Measurements from ENCODE around the gene DMD. TPM values are rescaled to one million over a fixed set of nuclear protein-coding genes. Genes with fewer than 3 reads are reported as not detected.
A peak's percentile ranks its signal among the peaks of the same experiment; 100 is the strongest.
"Not testable (repeated sequence)": the region's sequence is repeated elsewhere in the genome, so short reads cannot be mapped to it uniquely, and the experiment has no call there.

DMD gene
- 100 to 1,000 TPM in 3 of 10 donors, 10 to 100 TPM in 7; 48.0 to 129 (median 88.5) TPM for polyA plus RNA-seq (ENCODE audit: insufficient read length in 10 of 10)
- long read RNA-seq, donor 1, full-length matches to known transcripts = 2 of 7 reads
- long read RNA-seq, donor 1, partial matches to known transcripts = 5 of 7 reads
- long read RNA-seq, donor 1, other reads (novel, unspliced or antisense) = 0 of 7 reads
- long read RNA-seq, donor 2, full-length matches to known transcripts = 1 of 1 reads
- long read RNA-seq, donor 2, partial matches to known transcripts = 0 of 1 reads
- long read RNA-seq, donor 2, other reads (novel, unspliced or antisense) = 0 of 1 reads
- long read RNA-seq, donor 3 = 0 reads
- long read RNA-seq, donor 4, partial matches to known transcripts = 0 of 2 reads
- long read RNA-seq, donor 4, other reads (novel, unspliced or antisense) = 0 of 2 reads
- long read RNA-seq, donor 5, full-length matches to known transcripts = 1 of 1 reads
- long read RNA-seq, donor 5, partial matches to known transcripts = 0 of 1 reads
- long read RNA-seq, donor 5, other reads (novel, unspliced or antisense) = 0 of 1 reads
- long read RNA-seq, donor 6, full-length matches to known transcripts = 2 of 8 reads
- long read RNA-seq, donor 6, partial matches to known transcripts = 6 of 8 reads
- long read RNA-seq, donor 6, other reads (novel, unspliced or antisense) = 0 of 8 reads
- long read RNA-seq, donor 7, partial matches to known transcripts = 0 of 2 reads
- long read RNA-seq, donor 7, other reads (novel, unspliced or antisense) = 0 of 2 reads
- long read RNA-seq, donor 8, full-length matches to known transcripts = 1 of 1 reads
- long read RNA-seq, donor 8, partial matches to known transcripts = 0 of 1 reads
- long read RNA-seq, donor 8, other reads (novel, unspliced or antisense) = 0 of 1 reads
- long read RNA-seq, donor 9 = 0 reads

DNA sequence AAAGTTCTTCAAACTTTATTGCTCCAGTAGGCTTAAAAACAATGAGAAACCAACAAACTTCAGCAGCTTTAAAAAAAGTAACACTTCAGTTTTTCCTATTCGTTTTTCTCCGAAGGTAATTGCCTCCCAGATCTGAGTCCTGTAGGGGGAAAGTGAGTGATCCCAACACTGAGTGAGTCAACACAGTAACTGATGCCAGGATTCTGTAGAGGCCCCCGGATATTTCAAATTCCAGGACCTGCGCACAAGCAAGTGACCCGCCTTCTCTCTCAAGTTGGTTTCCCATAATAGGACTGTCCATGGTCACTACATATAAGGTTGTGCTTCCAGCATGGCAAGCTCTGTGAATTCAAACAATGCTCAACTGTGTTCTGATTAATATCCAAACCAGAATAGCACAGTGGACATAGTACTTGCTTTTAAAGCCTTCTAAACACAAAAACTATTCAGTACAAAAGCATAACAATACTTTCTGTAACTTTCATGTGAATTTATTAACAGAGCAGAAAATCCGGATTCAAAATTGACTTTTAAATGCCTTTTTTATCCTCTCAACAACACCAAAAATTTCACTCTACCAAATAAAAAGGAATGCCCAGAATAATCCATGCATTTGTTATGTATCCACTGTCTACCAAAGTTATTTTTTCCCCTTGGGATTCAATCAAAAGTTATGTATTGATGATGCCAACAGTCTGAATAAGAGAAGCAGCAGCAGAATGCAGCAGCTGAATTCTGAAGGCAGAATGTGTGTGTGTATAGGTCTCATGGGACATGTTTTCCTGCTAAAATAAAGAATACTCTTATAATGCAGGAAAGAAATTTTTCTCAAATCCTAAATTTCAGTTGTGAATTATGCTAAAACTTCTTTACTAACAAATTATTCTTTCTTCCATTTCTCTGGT lies at the start of gene DMD:
Gene DMD (minus strand): TSS at position 194 of the 905 bp plus-strand sequence. CDS start 237 bp downstream, outside the sequence.
- DNase-seq = peak; percentile 83 to 89 (median 85)

DNA sequence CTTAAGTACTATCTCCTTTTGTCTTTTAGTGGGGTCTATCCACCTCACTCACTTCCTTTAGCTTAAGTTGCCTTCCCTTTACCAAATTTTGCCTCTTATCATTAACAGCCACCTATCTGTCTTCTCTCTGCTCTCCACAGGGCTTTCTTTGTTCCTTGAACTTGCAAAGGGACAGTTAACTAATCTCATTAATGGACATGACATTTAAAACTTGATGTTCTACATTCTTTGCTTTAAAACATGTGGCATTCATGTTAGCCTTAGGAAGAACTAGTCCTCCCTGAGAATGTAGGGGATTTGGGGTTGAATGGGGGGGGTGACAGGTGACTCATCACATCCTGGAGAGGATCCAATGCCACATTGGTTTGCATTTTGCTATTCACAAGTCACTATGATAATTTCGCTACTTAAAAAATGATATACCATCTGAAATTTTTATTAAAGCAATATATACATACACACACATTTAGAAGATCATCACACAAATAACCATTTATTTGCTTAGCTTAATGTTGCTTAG lies 41.0 kb upstream of the DMD start:
- no peak for DNase-seq

DNA sequence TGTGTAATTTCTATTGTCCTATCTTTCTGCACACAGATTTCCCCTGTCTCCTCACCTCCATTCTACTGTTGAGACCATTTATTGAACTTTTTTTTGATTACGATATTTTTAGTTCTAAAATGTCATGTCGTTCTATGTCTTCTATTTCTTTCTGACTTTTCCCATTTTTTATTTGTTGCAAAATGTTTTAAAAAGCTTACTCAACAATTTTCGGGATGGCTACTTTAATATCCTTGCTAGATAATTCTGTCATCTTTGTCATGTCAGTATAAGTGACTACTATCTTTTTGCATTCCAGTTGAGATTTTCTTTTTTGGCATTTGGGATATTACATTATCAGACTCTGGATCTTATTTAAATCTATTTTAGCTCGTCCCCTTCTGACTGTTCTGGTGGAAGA lies 7.5 kb upstream of the DMD start:
- no peak for DNase-seq

DNA sequence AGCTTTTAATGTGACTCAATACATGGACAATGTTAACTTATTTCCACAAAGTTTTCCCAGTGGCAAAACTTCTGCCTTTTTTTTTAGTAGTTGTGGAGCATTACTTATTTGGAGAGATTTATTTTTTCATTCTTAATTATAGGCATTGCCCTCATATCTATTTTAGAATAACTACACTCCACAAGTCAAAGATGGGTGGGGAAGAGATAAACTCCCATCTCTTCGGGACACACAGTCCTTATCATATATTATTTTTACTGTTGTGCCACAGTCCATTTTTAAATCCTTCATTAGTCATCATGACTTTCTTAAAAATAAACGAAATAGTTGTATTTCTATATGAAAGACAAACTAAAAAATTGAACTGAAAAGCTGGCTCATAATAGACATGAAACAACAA lies 1.2 kb downstream of the DMD start:
- no peak for DNase-seq

DNA sequence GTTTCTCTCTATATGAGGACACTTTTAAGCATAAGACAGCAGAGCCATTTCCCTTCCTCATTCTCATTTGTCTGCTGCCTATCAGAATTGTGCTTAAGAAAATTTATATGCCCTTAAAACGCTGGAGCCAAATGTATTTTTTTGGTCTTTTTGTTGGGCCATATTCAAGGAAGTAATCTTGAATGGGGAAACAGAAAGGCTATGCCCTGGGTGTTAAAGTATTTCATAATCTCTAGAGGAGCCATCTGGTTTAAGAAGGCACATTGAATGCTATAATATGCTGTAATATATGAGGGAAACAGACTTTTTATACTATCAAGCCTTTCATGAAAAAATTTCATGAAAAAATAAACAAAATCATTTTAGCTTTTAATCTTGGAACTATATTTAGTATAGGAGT lies 4.3 kb downstream of the DMD start:
- no peak for DNase-seq

DNA sequence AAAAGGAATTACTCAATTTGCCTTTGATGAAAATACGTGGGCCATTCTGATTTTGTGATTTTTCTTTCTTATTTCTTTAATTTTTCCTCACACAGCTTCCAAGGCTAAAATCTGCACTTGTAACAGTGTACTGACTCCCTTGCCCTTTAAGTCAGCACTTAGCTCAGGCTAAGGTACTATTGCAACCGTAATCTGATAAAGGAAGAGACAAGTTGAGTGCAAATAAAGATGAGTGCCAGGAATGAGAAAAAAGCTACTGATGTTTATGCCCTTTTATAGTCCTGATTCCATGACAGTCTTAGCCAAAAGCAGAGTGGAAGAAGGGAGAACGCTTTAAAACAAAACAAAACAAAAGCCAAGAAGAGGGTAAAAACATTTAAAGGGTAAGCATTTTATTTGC lies 6.0 kb downstream of the DMD start:
- no peak for DNase-seq

DNA sequence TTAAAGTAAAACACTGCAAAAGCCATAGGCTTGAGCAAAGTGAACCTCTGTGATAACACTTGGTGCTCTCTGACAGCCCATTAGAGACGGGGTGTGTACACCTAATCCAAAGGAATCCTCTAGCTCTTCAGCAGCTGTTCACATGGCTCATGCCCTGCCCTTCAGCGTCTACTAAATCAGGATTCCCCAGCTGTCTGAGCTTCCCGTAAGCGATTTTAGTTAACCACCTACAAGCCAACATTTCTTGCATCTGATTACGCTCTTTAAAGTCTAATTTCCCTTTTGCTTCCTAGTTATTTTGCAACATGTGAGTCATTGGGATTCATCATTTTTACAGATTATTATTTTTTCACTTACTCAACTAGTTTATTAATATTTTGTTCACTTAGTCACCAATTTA lies 6.5 kb downstream of the DMD start:
- peak; percentile 44 to 62 (median 55) for DNase-seq

DNA sequence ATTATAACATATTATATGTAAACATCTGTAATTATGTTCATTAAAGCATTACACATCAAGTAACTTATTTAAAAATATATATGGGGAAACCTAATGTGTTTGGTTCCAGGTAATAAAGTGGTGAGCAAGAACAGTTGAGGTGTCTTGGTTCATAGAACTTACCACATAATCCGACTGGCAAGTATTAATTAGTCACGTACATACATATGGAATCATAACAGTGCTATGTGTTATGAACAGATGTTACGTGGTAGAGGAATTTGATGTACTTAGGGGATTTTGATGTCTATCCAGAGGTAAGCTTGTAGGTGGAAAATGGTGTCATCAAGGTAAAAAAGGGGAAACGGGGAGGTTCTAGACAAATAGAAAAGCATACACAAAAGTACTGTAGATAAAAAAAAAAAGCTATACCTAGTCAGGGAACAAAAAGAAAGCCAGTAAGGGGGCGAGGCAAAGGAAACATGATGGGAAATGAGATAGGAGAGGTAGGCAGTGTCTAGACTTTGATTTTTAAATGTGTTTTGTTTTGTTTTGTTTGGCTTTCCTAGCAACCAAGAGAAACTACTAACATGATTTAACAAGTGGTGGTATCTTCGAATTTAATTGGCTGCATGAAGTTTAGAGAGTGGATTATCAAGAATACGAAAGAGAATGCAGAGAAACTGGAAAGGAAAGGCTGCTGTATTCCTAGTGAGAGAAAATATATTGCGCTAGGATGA lies 12.6 kb downstream of the DMD start:
- DNase-seq = no peak

DNA sequence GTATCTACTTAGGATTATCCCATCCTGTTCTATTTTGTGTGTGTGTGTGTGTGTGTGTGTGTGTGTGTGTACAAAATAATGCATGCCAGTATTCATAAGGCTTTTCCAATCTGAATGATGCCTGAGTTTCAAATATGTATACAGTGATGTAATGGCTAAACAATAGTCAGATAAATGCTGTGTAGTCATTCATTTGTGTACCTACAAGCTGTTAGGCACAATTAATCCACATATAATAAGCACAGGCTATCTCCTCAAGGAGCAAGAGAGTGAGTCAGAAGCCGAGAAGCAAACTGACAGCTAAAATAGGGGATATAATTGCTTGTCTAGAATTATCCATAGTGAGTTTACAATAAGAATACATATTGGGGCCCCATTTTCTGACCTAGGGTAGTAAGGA lies 15.7 kb downstream of the DMD start:
- no peak for DNase-seq

DNA sequence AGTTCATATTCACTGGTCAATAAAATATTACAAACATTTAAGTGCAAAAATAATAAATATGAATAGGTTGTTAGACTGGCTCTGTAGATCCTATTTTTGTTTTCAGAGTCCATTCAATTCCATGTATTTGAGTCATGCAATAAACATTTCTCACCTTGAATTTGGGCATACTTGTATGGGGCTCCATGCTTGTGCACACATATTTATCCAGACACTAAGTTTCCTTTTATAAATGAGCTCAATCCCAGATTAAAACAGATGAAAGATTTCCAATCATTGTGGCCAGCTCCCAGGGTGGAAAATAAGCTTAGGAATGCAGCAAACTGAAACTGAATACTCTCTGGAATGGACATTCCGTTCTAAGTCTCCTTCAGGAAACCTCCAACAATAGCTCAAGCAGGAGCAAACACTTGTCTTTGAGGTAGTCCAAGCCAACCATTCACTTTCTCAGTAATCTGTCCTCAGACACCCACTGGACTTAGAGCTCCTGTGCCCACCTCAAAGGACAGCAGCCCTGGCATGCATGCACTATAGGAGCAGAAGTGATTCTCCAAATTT lies 16.4 kb downstream of the DMD start:
- DNase-seq = no peak

DNA sequence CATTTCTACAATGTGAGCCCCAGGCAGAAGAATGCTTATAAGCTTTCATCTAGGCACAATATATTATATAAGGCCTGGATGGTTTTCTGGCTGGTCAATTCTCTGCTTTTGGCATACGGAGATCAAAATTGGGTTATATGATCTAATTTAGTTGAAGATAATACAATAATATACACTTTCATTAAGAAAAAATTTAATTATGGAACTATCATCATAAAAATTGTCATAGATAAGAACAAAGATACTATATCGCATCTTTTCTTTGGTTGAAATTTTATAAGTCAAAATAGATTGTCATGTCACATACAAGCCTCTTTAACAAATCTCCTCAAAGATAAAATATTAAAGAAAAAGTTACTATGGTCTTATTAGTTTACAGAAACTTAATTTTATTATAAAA lies 17.1 kb downstream of the DMD start:
- DNase-seq = no peak

DNA sequence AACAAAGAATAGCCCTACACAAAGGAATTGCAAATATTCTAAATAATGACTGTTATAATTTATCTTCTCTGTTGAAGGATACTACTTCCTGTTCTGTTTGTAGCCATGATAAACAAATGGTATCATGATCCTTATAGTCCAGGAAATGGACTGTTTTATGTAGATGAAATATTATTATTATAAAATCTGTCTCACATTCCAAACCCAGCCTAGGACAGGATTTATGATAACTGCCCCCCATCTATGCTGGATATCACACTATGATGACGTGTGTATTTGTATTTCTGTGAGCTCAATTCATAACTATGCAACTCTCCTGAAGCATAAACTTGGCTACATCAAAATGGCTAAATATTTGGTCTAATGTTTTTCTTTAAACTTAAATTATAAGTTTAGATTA lies 21.3 kb downstream of the DMD start:
- DNase-seq = no peak

DNA sequence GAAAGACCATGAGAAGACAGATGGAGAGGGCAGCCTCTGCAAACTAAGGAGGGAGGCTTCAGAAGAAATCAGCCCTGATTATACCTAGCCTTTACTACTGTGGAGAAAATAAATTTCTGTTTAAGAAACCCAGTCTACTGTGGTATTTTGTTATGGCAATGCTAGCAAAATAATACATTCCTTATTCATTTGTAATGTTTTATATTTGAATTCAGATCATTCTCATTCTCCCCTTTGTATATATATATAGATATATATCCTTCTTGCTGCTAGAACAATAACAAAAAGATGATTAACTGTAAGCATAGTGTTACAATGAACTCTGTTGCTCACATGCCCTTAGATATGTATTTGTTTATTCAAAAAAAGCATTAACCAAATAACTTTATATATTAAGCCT lies 22.5 kb downstream of the DMD start:
- DNase-seq = no peak

DNA sequence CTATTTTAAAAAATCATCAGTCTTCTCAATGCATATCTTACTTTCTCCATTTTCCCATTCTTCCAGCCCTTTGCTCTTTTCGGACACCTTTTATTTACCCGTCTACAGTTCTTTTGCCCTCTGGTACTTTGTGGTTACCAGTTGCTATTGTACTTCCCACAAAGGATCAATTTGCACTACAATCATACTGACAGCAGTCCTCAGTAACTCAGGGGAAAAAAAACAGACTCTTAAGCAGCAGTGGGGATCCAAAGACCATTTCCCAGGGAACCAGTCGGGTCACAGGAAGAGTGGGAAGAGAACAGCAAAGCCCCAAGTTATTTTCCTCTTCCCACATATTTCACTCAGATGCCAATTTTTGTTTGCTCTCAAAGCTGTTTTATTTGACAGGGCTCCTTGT lies 23.1 kb downstream of the DMD start:
- no peak for DNase-seq

DNA sequence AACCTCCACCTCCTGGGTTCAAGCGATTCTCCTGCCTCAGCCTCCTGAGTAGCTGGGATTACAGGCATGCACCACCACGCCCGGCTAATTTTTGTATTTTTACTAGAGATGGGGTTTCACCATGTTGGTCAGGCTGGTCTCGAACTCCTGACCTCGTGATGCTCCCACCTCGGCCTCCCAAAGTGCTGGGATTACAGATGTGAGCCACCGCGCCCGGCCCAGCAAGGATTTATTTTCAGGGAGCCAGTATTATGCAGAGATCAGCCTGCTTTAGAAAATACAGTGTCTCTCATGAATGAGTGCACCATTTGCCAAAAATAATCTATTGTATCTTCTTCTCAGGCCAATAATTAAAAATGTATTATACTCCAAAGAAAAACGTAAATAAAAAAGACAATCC lies 26.5 kb downstream of the DMD start:
- DNase-seq = not testable (repeated sequence)

DNA sequence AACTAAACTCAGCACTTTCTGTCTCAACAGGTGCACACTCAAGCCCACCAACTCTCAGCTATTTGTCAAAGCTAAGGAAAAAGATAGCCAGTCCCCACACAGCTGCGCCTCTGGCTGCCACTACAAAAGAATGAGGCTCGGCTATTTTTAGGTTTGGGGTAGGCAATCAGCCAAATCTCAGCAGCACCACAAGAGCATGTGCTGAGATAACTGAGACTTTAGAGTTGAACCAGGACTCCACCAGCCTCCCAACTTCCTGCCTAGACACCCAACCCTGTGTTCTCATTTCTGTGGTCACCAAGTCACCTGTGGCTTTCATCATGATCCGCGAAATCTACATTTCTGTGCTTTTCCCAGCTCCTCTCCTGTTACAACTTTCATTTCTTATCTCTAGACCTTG lies 28.0 kb downstream of the DMD start:
- DNase-seq = peak; percentile 63 to 66 (median 65)

DNA sequence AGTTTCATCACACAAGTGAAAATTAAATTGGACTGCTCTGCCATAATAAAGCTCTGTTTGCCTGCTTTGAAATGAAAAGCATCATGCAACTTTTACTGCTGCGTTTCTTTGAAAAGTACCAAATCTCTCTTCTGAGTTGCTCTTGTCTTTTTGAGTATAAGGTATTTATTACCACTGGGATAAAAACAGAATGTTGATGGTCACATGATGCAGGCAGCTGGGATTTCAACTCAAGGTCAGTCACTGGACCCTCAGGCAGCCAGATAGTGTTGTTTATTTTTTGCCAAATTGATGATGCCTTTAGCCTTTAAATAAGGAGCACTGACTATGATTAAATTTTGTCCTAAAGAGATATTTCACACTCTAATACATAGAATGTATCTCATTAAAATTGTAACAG lies 32.7 kb downstream of the DMD start:
- no peak for DNase-seq

DNA sequence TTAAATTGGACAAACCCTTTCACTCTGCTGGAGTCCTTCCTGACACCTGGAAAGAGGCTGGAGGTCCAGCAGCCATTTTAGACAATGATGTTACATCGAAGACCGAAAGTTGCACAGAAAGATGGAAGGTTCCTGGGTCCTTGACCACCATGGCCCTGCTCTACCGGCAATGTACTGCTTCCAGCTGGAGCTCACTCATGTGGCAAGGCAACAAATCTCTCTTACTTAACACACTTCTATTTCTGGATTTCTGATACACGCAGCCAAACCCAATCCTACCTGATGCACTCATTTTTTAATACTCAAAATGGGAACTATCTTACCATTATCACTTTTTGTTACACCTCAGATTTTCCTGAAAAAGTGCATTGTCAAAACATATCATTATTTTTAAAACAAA lies 33.1 kb downstream of the DMD start:
- DNase-seq = peak in 1 of 3 donors; percentile 3

DNA sequence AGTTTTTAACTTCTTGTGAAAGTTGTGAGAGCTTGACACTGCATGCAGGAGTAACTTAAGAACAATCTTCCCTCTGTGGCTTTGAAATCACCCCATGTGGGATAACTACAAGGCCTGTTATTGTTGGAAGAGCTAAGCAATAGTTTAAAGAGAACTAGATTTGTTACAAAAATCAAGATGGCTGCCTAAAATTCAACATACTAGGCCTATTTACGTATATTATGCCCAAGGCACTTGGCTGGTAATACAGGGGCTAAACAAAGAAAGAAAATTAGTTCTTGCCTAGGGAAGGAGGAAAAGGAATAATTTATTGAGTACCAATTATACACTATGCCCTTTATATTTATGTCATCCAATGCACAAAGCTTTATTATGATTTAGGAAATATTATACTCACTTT lies 36.1 kb downstream of the DMD start:
- DNase-seq = no peak

DNA sequence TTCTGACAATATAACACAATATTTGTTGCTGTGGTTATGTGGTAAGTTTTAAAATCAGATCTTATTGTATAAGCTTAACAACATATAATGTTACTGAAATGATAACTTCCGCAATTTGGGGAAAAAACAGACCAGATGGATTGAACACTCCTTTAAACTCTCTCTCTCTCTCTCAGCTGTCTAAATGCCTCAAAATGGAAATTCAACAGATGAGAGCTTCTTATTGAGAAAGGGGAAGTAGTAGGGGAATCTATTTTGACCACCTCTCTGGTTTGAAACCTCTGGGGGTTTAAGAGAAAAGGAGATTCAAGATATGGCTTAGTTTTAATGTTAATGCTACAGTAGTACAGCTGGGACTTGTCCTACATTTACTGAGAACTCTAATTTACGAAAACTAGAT lies 40.3 kb downstream of the DMD start:
- DNase-seq = no peak

DNA sequence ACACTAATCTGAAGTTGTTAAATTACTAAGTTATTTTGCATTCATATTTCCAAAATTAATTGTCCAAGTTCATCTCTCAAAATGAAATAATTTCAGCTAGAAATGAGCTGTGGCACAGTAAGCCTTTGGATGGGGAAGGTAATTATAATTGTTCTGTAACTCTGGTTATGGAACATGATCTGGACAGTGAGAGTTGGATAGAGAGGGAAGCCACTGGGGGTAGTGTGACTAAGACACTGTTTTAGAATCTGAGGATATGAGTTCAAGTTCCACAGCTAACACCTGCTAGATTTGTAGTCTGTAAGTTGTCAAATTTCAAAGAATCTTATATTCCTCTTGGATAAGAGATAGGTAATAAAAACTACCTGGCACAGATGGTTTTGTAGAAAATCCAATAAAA lies 49.5 kb downstream of the DMD start:
- no peak for DNase-seq
